ENCODE measurements around the gene EMD. TPM values are rescaled to one million over a fixed set of nuclear protein-coding genes. Genes with fewer than 3 reads are reported as not detected.

EMD gene
- total and polyA plus RNA-seq, 10 of the 15 experiments (the other 5 are each of a cell fraction or from before 2014, with no cell fraction given), result 0.76 to 100 (median 43.2) TPM

- H3K9me3 ChIP-seq (replicated peaks; ENCODE audit: control insufficient read depth, insufficient read depth, low read length), result no peaks in the 10 kb centered on the region; the same call in 2 of the 3 replicates
- TF ChIP-seq POLR2AphosphoS5 (IDR thresholded peaks at IDR 0.05; ENCODE audit: low read length), result no peak
- TF ChIP-seq E2F8 (IDR thresholded peaks at IDR 0.05; ENCODE audit: low read depth, partially characterized antibody), result no peak
- no peak for TF ChIP-seq PAX5 (IDR thresholded peaks at IDR 0.05; ENCODE audit: borderline replicate concordance, low read depth, low read length)
- no peak for TF ChIP-seq RELA (IDR thresholded peaks at IDR 0.05; ENCODE audit: borderline replicate concordance, partially characterized antibody)
- TF ChIP-seq ZBTB11 (CRISPR knock-in tag; IDR thresholded peaks at IDR 0.05), result no peak
- no peaks in the 10 kb centered on the region for H3K27me3 ChIP-seq (replicated peaks in 1 of 2; ENCODE audit: control insufficient read depth in 2 of 2, insufficient read depth in 2 of 2, low read length in 1 of 2)
- no peaks in the 10 kb centered on the region; the same call in 1 of the 2 replicates for H3K4me1 ChIP-seq (ENCODE audit: control insufficient read depth, insufficient read depth, low read length)
- H3K4me3 ChIP-seq, result no peak overlapping the region; the same call in 1 of the 2 replicates
- ChIA-PET POLR2A (no interaction called here), SMC1A (ENCODE audit: uncharacterized antibody, unreplicated experiment) (no interaction called here), RAD21 (ENCODE audit: unreplicated experiment) (no interaction called here), CTCF (no interaction called here)
- peak overlapping the region; percentile 62 for H3K4me2 ChIP-seq (ENCODE audit: control insufficient read depth, insufficient read depth)
- WGBS (ENCODE audit: insufficient coverage, insufficient replicate concordance, low lambda C conversion rate, missing lambda C conversion rate), result 77% methylated on average over 31 of the region's 31 CpGs
- no peaks in the 10 kb centered on the region for H4K20me1 ChIP-seq (ENCODE audit: control insufficient read depth, insufficient read depth)
- no peak for FAIRE-seq
- ATAC-seq, result no peak
- in situ Hi-C loops (cut with MboI), result no loop called here
- no peak overlapping the region for H2AFZ ChIP-seq (ENCODE audit: control insufficient read depth, low read depth, low read length)
- peaks cover 35% of the 10 kb centered on the region for H3K79me2 ChIP-seq (ENCODE audit: control insufficient read depth, insufficient read depth, low read length)
- H3K27ac ChIP-seq (ENCODE audit: control insufficient read depth, insufficient read depth), result peak overlapping the region; percentile 80
- H3K9ac ChIP-seq (ENCODE audit: control insufficient read depth, insufficient read depth, low read length), result peak overlapping the region; percentile 48
- BruUV-seq (replicated peaks), result no TSS peak
- DNase-seq (ENCODE audit: low read depth, low spot score), result no peak
- intact Hi-C loops (cut with micrococcal nuclease; ENCODE audit: unreplicated experiment), result no loop called here
- peaks cover 5 to 34% of the 10 kb centered on the region in 2 experiments; a peak in 3 of 4 replicates for H3K36me3 ChIP-seq (ENCODE audit: control insufficient read depth in 2 of 2, insufficient read depth in 2 of 2, low read length in 1 of 2)
These were observed 11.4 kb upstream of the EMD start for GRCh38 chrX:154367474-154368308.
